IPS DF 4.7 (cell line): Measurements from ENCODE around the gene SLFN11.
"Not testable (repeated sequence)": the region's sequence is repeated elsewhere in the genome, so short reads cannot be mapped to it uniquely, and the experiment has no call there.

Experiments used
- DNase-seq: peaks from one replicate; pipeline ENCODE4 v3.0.0-alpha.2; 2013; ENCODE audit warnings: low spot score; ENCODE audit errors: extremely low read depth

SLFN11 gene

DNA sequence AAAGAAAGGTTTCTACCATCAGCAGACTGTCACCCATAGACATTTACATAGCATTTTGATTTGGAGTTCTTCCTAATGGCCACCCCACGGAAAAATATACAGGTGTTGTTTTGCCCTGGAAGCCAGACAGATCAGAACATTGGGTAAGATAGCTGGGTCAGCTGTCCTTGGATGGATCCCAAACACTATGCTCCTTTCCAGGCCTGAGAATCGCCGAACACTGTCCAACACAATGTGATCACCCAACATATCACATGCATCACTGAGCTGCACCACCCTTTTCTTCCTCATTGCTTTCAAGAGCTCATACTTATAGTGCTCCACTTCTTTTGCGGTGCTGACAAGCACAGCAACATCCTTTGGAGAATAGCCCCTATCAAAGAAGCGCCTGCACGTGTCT, 21.1 kb downstream of the SLFN11 start:
- no peak for DNase-seq

DNA sequence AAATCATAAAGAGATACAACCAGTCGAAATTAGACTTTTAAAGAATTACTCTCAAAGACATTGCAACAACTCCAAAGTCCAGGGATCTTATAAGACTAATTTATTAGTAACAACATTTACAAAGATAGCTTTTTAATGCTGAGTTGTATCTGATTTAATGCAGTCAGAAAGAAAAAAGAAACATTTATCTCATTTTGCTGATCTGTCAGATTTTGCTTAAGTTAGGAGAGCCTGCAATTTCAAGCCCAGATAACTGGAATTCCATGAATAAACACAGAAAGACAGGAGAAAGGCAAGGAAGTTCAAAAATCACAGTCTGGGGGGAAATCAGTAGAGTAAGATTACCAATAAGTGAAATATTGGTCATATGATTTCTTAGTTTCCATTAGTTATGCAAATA, 22.9 kb downstream of the SLFN11 start:
- no peak for DNase-seq

DNA sequence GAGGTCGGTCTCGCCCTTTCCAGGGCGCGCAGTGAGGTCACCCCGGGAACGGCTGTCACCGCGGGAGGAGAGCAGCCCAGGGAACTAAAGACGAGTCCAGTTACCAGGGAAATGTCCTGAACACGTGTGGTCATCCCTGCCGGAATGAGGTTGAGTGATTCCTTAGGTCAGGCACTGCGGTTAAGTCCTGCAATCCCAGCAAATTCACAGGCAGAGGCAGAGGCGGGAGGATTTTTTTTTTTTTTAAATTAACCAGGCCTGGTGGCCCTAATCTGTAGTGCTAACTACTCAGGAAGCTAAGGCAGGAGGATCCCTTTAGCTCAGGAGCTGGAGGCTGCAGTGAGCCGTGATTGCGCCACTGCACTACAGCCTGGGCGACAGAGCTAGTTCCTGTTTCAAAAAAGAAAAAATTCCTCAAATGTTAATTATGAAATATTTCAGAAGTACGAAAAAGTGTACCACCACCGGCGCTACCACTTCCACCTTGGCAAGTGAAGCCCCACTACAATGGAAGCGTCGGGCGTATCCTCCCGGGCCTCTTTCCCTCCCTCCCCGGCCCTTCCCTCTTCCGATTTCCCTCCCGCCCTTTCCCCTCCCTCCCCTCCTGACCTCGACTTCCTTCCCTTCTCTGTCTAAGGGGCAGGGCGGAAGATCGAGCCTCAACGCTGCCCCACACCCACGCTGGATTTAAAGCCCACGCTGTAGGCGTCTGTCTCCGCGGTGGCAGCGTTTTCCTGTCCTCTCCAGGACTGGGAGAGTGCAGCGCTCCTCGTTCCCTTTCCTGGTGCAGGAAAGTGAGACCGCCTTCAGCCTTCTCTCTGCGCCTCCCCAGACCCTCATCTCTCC, 27.3 kb downstream of the SLFN11 start:
- no peak for DNase-seq

GRCh38 chr17:35345445-35345925, 27.9 kb downstream of the SLFN11 start:
- no peak for DNase-seq

DNA sequence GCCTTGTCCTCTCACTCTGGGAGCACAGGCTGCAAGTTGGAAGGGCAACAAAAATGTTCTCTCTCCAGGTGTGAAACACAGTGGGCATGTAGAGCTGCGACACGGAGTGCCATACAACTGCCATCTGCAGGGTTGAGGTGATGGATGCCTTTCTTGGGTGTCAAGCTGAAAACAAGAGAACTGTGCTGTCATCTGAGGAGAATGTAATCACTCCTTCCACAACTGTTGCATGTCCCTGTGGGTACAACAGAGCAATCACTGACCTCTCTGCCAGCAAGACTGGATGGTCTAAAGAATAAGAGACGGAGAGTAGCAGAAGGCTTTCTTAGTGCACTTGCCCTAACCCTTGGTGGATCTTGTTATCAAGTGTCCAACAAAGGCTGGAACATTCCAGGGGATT, 29.2 kb downstream of the SLFN11 start:
- no peak for DNase-seq

GRCh38 chr17:35342276-35342675, 31.1 kb downstream of the SLFN11 start:
- no peak for DNase-seq

DNA sequence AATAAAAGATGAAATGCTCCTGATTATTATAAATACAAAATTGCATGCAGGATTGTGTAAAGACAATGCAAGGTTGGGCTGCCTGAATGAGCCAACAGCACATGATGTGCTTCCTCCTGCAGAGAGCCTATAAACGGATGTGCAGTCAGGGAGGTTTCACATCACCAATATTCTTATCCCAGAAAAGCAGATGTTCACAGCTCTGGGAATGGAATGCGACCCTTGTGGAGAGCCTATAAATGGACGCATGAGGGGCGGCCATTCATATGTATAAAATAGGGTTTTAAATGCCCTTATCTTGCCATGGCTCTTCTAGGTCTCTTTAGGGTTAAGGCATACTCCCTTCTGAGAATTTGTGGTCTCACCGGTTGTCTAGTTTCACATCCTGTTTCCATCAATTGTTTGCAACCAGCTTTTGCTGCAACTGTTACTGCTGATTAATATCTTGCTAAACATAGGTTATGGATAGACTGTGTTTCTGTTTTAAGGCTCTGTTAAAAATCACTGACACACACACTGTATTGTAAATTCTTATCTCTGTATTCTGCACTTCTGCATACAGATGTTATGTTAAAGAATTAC, 31.9 kb downstream of the SLFN11 start:
- no peak for DNase-seq

DNA sequence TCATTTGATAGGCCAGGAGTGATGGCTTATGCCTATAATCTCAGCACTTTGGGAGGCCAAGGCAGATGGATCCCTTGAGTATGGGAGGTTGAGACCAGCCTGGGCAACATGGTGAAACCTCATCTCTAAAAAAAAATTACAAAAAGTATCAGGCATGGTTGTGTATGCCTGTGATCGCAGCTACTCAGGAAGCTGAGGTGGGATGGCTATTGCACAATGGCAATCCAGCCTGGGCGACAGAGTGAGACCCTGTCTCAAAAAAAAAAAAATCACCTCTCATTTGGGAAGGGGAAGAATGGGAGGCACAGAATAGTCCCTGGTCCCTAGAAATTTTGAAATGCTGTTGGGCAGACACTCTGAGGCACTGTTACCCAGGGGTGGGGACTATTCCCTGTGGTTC, 35.2 kb downstream of the SLFN11 start:
- DNase-seq: no peak

GRCh38 chr17:35337364-35337763, 36.1 kb downstream of the SLFN11 start:
- DNase-seq: no peak

- DNase-seq: not testable (repeated sequence)
These were observed 39.8 kb downstream of the SLFN11 start for GRCh38 chr17:35333578-35333977.

GRCh38 chr17:35322749-35323148, 50.7 kb downstream of the SLFN11 start:
- DNase-seq: no peak

GRCh38 chr17:35315971-35316370, 57.5 kb downstream of the SLFN11 start:
- no peak for DNase-seq

- DNase-seq: no peak
These were observed 58.1 kb downstream of the SLFN11 start for GRCh38 chr17:35315283-35315682.

DNA sequence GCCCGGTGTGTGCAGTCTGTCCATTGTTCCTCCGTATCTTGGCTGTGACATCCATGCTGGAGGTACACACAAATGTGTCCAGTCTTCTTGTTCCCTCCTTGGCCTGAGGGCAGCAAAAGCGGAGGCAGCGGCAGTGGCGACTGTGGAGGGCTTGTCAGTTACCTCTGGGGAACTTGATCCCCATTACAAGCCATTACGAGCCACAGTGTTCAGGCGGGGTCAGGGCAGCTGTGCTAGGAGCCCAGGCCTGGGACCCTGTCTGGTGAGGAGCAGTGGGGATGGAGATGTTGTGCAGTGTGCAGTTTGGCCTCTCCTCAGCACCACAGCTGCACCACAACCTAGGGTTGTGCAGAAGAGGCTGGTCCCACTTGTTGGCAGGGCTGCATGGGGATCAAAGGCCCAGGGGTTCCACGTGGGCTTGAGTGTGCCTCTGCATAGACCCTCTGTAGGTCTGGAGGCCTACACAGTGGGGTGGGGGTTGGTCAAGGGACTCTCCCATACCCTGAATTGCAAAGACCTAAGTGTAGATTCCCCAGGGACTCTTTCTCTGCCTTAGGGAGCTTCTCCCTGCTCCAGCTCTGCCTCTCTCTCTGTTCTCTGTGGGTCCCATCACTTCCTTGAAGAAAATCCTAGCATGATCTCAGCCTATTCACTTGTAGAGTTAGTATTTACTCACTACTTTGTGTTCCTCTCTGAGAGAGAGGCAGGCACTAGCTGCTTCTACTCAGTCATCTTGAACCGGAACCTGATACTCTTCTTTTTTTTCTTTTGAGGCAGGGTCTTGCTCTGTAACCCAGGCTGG, 58.8 kb downstream of the SLFN11 start:
- DNase-seq: no peak

DNA sequence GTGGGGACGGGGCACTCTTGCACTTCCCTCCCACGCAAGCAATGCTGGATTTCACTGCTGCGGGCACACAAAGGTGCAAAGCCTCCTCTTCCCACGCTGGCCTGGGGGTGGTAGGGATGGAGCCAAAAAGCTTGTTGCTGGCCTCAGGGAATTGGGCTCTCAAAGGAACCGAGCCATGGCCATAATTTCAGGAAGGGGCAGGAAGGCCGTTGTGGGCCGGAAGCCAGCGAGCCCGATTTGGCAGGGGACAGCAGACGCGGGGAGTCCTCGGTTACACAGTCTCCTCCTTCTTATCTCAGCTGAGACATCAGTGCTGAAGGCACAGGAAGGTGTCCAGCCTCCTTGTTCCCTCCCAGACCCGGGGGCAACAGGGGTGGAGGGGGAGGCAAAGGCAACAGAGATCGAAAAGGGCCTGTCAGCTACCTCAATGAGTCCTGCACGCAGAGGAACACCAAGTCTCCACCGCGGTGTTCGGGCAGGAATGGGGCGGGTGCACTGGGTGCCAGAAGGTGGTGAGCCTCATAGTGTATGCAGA, 59.5 kb downstream of the SLFN11 start:
- no peak for DNase-seq

DNA sequence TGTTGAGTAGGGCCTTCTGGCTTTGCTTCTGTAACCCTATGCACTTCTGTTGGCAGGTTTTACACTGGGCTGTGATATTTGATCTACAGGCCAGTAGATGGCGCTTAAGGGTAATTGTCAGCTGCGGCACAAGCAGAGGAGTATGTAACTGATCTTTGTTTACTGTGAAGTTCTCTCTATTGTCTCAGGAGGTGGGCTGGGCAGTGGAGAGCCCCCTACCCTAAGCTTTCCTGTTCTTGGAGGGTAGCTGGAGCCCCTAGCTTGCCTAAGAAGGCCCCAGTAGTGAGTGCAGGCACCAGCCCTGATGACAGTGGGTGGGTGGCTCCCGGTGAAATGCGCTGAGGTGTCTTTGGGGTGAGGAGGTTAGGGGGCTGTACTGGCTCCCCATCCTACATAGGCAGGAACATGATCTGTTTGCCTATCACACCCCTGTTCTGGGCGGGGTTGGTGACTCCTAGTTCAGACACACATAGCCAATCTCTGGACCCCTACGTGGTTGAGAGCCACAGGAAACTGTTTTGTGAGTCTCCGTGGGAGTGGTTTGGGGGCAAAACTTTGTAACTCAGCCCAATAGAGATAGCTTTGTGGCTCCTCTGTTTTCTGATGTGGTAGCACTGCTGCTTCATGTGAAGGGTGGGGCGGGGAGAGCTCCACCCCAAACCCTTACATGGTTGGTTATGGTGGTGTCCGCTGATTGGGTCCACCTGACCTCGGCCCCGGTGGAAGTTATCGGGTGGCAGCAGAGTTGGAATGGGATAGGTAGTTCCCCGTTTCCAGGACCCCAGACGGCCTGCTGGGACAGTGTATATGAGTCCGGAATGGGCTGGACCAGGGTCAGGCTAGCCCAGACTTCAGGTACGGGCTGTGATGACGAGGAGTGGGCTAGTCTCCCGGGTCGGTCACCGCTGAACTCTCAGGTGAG, 60.4 kb downstream of the SLFN11 start:
- DNase-seq: peak; percentile 41

DNA sequence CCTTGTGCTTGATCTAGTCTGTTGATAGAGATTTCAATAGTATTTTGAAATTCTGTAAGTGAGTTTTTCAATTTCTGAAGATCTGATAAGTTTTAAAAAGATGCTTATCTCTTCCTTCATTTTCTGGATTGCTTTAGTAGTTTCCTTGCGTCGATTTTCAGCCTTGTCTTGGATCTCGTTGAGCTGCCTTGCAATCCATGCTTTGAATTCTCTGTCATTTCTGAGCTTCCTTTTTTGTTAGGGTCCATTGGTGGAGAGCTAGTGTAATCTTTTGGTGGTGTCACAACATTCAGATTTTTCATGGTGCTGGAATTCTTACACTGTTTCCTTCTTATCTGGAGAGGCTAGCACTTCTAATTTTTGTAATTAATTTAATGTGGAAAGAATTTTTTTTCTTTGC, 61.1 kb downstream of the SLFN11 start:
- DNase-seq: no peak

DNA sequence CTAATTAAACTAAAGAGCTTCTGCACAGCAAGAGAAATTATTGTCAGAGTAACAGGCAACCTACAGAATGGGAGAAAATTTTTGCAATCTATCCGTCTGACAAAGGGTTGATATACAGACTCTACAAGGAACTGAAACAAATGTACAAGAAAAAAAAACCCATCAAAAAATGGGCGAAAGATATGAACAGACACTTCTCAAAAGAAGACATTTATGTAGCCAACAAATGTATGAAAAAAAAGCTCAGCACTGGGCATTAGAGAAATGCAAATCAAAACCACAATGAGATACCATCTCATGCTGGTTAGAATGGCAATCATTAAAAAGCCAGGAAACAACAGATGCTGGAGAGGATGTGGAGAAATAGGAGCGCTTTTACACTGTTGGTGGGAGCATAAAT, 64.1 kb downstream of the SLFN11 start:
- DNase-seq: not testable (repeated sequence)
